Ovary (tissue), 3 donors: ENCODE measurements around the gene TRIM3.

Source experiments
- CTCF ChIP-seq, 3 donors: fragments of 450-650 bp in 2 of 3; fragments of 200-600 bp in 1 of 3; IDR thresholded peaks; one replicate each; pipeline versions ENCODE4 v1.5.1 to v1.8.0; 2016 to 2022; ENCODE audit warnings: antibody characterized with exemption in 3 of 3, mild to moderate bottlenecking in 1 of 3
- EP300 ChIP-seq: sonication (generic); formaldehyde crosslinking; IDR thresholded peaks from one replicate; pipeline ENCODE4 v1.6.1; 2017; ENCODE audit warnings: antibody characterized with exemption
- POLR2A ChIP-seq: fragments of 450-650 bp; IDR thresholded peaks from one replicate; pipeline ENCODE4 v1.6.1; 2017; ENCODE audit warnings: antibody characterized with exemption, mild to moderate bottlenecking, moderate library complexity
- donor health status: DM: no; HTN: no; CAD: no.

GRCh38 chr11:6523253-6523652 lies 49.5 kb upstream of the TRIM3 start:
- TF ChIP-seq CTCF (IDR thresholded peaks at IDR 0.05) (no peak), POLR2A (no peak), EP300 (no peak)
